ENCODE data around the gene CEP76.

Gene CEP76

DNA sequence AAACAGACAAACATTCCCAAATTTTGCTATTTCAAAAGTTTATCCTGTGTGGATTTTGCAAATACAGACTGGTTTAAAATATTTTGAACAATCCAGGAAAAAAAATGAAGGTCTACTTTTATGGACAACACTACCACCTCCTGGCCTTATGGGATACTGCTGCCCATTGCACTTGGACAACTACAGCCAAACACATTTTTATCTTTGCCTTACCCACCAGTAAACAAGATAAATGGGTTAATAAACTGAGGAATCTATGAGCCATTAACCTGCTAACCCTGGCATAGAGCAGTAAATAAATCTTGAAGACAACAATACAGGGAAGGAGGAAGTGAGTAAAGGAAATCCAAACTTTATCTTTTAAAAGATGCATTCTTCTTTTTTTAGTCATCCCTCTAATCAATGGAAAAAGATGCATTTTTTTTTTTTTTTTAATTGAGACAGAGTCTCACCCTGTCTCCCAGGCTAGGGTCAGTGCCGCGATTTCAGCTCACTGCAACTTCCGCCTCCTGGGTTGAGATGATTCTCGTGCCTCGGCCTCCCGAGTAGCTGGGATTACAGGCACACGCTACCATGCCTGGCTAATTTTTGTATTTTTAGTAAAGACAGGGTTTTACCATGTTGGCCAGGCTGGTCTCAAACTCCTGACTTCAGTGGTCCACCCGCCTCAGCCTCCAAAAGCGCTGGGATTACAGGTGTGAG, 42.5 kb downstream of the CEP76 start:
- peak; percentile 15 to 81 for DNase-seq
- Histone ChIP-seq H2BK5ac (ENCODE audit: low read depth, low read length, poor library complexity) (no peak overlapping the region), H3K9me3 (ENCODE audit: insufficient read depth, low read depth, low read length) (peaks cover 2% of the 10 kb centered on the region), H3K14ac (ENCODE audit: low read length) (no peak overlapping the region), H3K23ac (ENCODE audit: low read length) (no peak overlapping the region), H4K91ac (ENCODE audit: low read depth, low read length) (no peak overlapping the region), H3K79me1 (ENCODE audit: low read length) (peaks cover 8% of the 10 kb centered on the region), H3K79me2 (ENCODE audit: control insufficient read depth, insufficient read depth, low read length, poor library complexity) (peaks cover 8% of the 10 kb centered on the region), H3K9ac (ENCODE audit: low read length) (no peak overlapping the region), H3K36me3 (ENCODE audit: control insufficient read depth in 1 of 2, insufficient read depth in 2 of 2, low read length in 2 of 2) (no peaks in the 10 kb centered on the region), H3K4me1 (ENCODE audit: control insufficient read depth in 1 of 2, insufficient read depth in 2 of 2, low read length in 2 of 2) (peaks cover 5 to 9% of the 10 kb centered on the region in 2 experiments), H3K27ac (ENCODE audit: low read depth, low read length) (no peak overlapping the region), H3K27me3 (ENCODE audit: insufficient read depth, low read length) (no peaks in the 10 kb centered on the region), H4K8ac (ENCODE audit: low read depth, low read length) (no peak overlapping the region), H2AK5ac (ENCODE audit: low read length) (no peak overlapping the region), H3K4ac (ENCODE audit: low read depth, low read length) (no peak overlapping the region), H2BK120ac (ENCODE audit: insufficient read depth, low read length, poor library complexity) (no peak overlapping the region), H4K12ac (ENCODE audit: low read depth, low read length) (no peak overlapping the region), H2BK12ac (ENCODE audit: low read length) (no peak overlapping the region), H3K4me2 (ENCODE audit: low read length) (no peak overlapping the region), H2AFZ (ENCODE audit: insufficient read depth, low read length, poor library complexity) (no peak overlapping the region), H3K4me3 (ENCODE audit: low read depth, low read length) (no peak overlapping the region), H3K18ac (ENCODE audit: low read length) (no peak overlapping the region)
- WGBS (ENCODE audit: extremely low coverage, insufficient coverage, insufficient read length) = no CpG with 5 or more reads among the region's 9 CpGs

DNA sequence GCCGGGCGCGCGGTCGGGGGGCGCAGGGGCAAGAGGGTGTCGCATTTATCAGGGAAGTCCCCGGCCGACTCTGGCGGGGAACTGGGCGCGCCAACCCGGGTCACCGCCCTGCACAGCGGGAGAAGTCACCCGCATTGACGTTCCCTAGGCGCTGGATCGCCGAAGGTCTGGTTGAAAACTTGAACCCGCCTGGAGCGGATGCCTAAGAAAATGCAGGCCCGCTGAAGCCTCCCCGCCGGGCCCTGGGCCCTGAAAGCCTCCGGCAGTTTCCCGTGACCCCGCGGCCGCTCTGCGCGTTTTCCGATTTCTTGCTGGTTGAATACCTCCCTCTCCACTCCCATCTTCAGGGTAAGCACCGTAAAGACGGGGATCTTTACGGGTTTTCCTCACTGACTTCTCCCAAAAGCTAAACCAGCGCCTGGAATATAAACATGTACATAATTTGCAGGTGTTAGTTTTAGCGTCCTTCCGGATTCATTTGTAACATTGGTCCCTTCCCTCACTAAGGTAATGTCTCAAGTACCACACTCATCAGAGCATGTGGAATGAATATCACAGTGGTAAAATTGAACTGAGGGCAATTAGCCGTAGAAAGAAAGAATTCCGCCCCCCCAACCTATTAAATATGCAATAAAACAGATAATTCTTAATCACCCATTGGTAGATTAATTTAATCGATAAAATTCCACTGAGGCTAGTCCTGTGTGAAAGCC, 43.9 kb downstream of the CEP76 start:
- no CpG with 5 or more reads among the region's 42 CpGs for WGBS (ENCODE audit: extremely low coverage, insufficient coverage, insufficient read length)
- no peaks in the 10 kb centered on the region for H3K27me3 ChIP-seq (ENCODE audit: insufficient read depth, low read length)

DNA sequence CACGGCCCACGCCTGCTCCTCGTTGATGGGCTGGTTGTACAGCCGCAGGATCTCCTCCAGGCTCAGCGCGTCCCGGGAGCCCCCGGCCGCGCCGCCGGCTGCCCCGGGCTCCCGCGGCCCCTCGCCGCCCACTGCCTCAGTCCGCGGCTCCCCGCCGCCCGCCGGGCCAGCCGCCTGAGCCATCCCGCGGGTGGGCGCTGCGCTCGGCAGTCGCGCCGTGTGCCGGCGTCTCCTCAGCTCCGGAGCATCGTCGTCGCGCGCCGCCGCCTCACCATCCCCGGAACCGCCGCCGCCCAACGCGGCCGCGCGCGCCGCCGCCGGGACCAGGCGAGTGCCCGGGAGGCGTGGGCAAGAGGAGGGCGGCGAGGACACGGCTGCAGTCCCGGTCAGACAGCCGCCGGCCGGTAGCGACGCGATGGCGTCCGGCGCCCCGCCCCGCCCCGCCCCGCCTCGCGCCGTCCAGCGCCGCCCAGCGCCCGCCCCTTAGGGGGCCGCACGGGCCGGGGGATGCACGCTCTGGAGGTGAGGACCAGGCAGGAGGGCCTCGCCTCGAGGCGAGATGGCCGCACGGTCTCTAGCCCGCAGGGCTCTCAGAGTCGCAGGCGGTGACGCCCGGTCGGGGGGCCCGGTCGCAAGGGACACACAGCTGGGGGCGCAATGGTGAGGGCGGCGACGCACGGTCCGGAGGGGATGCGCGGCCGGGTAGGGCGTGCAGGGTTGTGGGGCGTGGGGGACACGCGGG, 44.7 kb downstream of the CEP76 start, which contains the start of gene SPIRE1:
SPIRE1 (minus strand) TSS at position 424 of the 742 bp plus-strand sequence; CDS start at position 183, 241 bp downstream.
- Histone ChIP-seq H4K91ac (ENCODE audit: low read depth, low read length) (peak within 1 kb of the TSS; percentile 57), H3K23ac (ENCODE audit: low read length) (peak within 1 kb of the TSS; percentile 80), H3K14ac (ENCODE audit: low read length) (peak within 1 kb of the TSS; percentile 93), H3K9ac (ENCODE audit: low read length) (peak within 1 kb of the TSS; percentile 94), H3K27ac (ENCODE audit: low read depth, low read length) (peak within 1 kb of the TSS; percentile 62), H2BK12ac (ENCODE audit: low read length) (peak within 1 kb of the TSS; percentile 64), H3K27me3 (ENCODE audit: insufficient read depth, low read length) (no peaks in the 10 kb centered on the region), H2BK120ac (ENCODE audit: insufficient read depth, low read length, poor library complexity) (peak within 1 kb of the TSS; percentile 46), H3K18ac (ENCODE audit: low read length) (peak within 1 kb of the TSS; percentile 95), H2BK5ac (ENCODE audit: low read depth, low read length, poor library complexity) (peak within 1 kb of the TSS; percentile 21), H2AK5ac (ENCODE audit: low read length) (peak within 1 kb of the TSS; percentile 46), H3K4me3 (ENCODE audit: low read depth, low read length) (peak within 1 kb of the TSS; percentile 93), H3K9me3 (ENCODE audit: insufficient read depth, low read depth, low read length) (peaks cover 2% of the 10 kb centered on the region), H3K36me3 (ENCODE audit: control insufficient read depth in 1 of 2, insufficient read depth in 2 of 2, low read length in 2 of 2) (no peaks in the 10 kb centered on the region), H3K79me2 (ENCODE audit: control insufficient read depth, insufficient read depth, low read length, poor library complexity) (peaks cover 8% of the 10 kb centered on the region), H2AFZ (ENCODE audit: insufficient read depth, low read length, poor library complexity) (peak within 1 kb of the TSS; percentile 98), H4K8ac (ENCODE audit: low read depth, low read length) (peak within 1 kb of the TSS; percentile 92), H3K4ac (ENCODE audit: low read depth, low read length) (peak within 1 kb of the TSS; percentile 83), H3K4me1 (ENCODE audit: control insufficient read depth in 1 of 2, insufficient read depth in 2 of 2, low read length in 2 of 2) (peaks cover 5 to 10% of the 10 kb centered on the region in 2 experiments), H4K12ac (ENCODE audit: low read depth, low read length) (peak within 1 kb of the TSS; percentile 85), H3K4me2 (ENCODE audit: low read length) (peak within 1 kb of the TSS; percentile 100), H3K79me1 (ENCODE audit: low read length) (peaks cover 8% of the 10 kb centered on the region)
- peak; percentile 60 to 72 for DNase-seq
- WGBS (ENCODE audit: extremely low coverage, insufficient coverage, insufficient read length) = no CpG with 5 or more reads among the region's 112 CpGs

More for the DNA sequence above, 43.9 kb downstream of the CEP76 start:
- DNase-seq = peak; percentile 94 to 96
- H2AK5ac ChIP-seq (ENCODE audit: low read length) = no peak overlapping the region
- peaks cover 5 to 9% of the 10 kb centered on the region in 2 experiments for H3K4me1 ChIP-seq (ENCODE audit: control insufficient read depth in 1 of 2, insufficient read depth in 2 of 2, low read length in 2 of 2)
- no peak overlapping the region for H3K9ac ChIP-seq (ENCODE audit: low read length)
- H3K36me3 ChIP-seq (ENCODE audit: control insufficient read depth in 1 of 2, insufficient read depth in 2 of 2, low read length in 2 of 2) = no peaks in the 10 kb centered on the region
- no peak overlapping the region for H3K4ac ChIP-seq (ENCODE audit: low read depth, low read length)
- H4K91ac ChIP-seq (ENCODE audit: low read depth, low read length) = peak overlapping the region; percentile 32
- no peak overlapping the region for H2BK12ac ChIP-seq (ENCODE audit: low read length)
- H3K4me3 ChIP-seq (ENCODE audit: low read depth, low read length) = peak overlapping the region; percentile 93
- no peak overlapping the region for H2BK5ac ChIP-seq (ENCODE audit: low read depth, low read length, poor library complexity)
- peaks cover 8% of the 10 kb centered on the region for H3K79me2 ChIP-seq (ENCODE audit: control insufficient read depth, insufficient read depth, low read length, poor library complexity)
- no peak overlapping the region for H3K23ac ChIP-seq (ENCODE audit: low read length)
- H4K12ac ChIP-seq (ENCODE audit: low read depth, low read length) = peak overlapping the region; percentile 30
- no peak overlapping the region for H3K18ac ChIP-seq (ENCODE audit: low read length)
- H2BK120ac ChIP-seq (ENCODE audit: insufficient read depth, low read length, poor library complexity) = peak overlapping the region; percentile 46
- H3K4me2 ChIP-seq (ENCODE audit: low read length) = peak overlapping the region; percentile 100
- H3K14ac ChIP-seq (ENCODE audit: low read length) = peak overlapping the region; percentile 33
- H4K8ac ChIP-seq (ENCODE audit: low read depth, low read length) = peak overlapping the region; percentile 92
- peak overlapping the region; percentile 98 for H2AFZ ChIP-seq (ENCODE audit: insufficient read depth, low read length, poor library complexity)
- H3K27ac ChIP-seq (ENCODE audit: low read depth, low read length) = no peak overlapping the region
- peaks cover 8% of the 10 kb centered on the region for H3K79me1 ChIP-seq (ENCODE audit: low read length)
- peaks cover 2% of the 10 kb centered on the region for H3K9me3 ChIP-seq (ENCODE audit: insufficient read depth, low read depth, low read length)
